ENCODE measurements around the gene SERPINA9. TPM values are rescaled to one million over a fixed set of nuclear protein-coding genes. Genes with fewer than 3 reads are reported as not detected.

The SERPINA9 gene
- total and polyA plus RNA-seq, 8 donors, result 1.1 TPM; not detected in 7

DNA sequence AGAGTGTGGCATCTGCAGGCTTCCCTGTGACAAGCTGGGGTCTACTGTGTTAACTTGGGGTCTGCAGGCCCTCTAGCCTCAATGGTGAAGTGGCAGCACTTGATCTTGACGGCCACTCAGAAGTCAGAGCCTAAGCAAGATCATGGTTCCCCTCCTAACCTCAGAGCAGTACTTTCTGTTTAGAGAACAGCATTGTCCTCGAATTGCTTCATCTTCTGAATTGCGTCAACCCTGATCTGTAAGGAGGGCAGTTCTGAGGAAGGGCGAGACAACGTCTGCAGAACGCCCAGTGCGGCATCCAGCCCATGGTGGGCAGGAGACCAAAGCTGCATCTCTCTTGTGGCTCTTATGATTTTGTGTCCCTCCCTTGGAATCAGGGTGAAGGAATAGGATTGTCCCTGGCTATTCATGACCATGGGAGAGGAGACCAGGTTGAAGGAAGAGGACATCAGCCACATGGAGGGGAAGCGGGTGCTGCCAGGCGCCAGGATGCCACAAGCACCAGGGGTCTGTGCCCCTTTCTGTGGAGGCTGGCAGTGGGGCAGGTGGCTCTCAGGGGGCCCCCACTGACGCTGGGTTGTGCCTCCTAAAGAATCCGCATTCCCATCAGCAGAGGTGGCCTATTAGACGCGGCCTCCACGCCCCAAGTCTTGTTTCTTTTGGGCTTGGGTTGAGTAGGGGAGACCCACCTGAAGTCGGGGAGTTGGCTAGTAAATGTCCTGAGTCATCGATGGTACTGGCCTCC is 2.2 kb downstream of the SERPINA9 start:
- no peaks in the 10 kb centered on the region for H3K4me1 ChIP-seq
- H3K9me3 ChIP-seq, result peaks cover 2 to 15% (median 13%) of the 10 kb centered on the region in 4 donors
- no peaks in the 10 kb centered on the region for H3K36me3 ChIP-seq
- DNase-seq, result no peak
- no peak overlapping the region for H3K4me3 ChIP-seq
- no peak overlapping the region for H3K27ac ChIP-seq
- H3K27me3 ChIP-seq, result peaks cover 0 to 24% (median 5%) of the 10 kb centered on the region in 3 donors
- WGBS, 5 donors, result 82 to 89% (median 86%) methylated on average over 14 to 16 of the region's 16 CpGs
- TF ChIP-seq POLR2A (IDR thresholded peaks at IDR 0.05), result no peak
- no peak for TF ChIP-seq POLR2AphosphoS5 (IDR thresholded peaks at IDR 0.05)
- TF ChIP-seq, protein P1, sequence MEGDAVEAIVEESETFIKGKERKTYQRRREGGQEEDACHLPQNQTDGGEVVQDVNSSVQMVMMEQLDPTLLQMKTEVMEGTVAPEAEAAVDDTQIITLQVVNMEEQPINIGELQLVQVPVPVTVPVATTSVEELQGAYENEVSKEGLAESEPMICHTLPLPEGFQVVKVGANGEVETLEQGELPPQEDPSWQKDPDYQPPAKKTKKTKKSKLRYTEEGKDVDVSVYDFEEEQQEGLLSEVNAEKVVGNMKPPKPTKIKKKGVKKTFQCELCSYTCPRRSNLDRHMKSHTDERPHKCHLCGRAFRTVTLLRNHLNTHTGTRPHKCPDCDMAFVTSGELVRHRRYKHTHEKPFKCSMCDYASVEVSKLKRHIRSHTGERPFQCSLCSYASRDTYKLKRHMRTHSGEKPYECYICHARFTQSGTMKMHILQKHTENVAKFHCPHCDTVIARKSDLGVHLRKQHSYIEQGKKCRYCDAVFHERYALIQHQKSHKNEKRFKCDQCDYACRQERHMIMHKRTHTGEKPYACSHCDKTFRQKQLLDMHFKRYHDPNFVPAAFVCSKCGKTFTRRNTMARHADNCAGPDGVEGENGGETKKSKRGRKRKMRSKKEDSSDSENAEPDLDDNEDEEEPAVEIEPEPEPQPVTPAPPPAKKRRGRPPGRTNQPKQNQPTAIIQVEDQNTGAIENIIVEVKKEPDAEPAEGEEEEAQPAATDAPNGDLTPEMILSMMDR (IDR thresholded peaks at IDR 0.05), result no peak
- TF ChIP-seq EP300 (IDR thresholded peaks at IDR 0.05), result no peak
- intact Hi-C loops (cut with DNase I; ENCODE audit: low total_unique reads), result no loop called here

DNA sequence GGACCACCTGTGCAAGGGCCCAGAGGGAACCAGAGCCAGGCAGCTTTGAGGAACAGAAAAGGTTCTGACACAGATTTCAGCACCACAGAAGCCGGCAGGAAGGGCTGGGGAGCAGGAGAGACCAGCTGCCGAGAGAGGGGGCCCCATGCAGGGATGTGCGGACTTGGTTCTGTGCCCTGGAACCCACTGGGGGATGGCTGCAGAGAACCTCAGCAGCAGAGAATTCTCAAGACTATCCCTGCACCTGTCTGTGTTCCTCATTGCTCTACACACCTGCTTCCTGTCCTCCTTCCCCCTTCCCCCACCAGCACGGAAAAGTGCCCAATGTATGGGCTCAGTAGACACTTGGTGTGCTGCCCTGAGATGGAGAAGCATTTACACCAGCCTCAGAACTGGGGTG is 3.2 kb downstream of the SERPINA9 start:
- no peak overlapping the region for H3K27ac ChIP-seq
- no peak for DNase-seq
- WGBS, 5 donors, result 43 to 72% (median 57%) methylated on average over 4 of the region's 4 CpGs
- no peaks in the 10 kb centered on the region for H3K4me1 ChIP-seq
- intact Hi-C loops (cut with DNase I; ENCODE audit: low total_unique reads), result no loop called here
- no peak overlapping the region for H3K4me3 ChIP-seq
- H3K27me3 ChIP-seq, result peaks cover 0 to 24% (median 3%) of the 10 kb centered on the region in 3 donors
- TF ChIP-seq POLR2AphosphoS5 (IDR thresholded peaks at IDR 0.05) (no peak), EP300 (IDR thresholded peaks at IDR 0.05) (no peak), POLR2A (IDR thresholded peaks at IDR 0.05) (no peak)
- TF ChIP-seq, protein P1 (IDR thresholded peaks at IDR 0.05), result no peak
- H3K9me3 ChIP-seq, result peaks cover 0 to 5% (median 4%) of the 10 kb centered on the region in 4 donors
- H3K36me3 ChIP-seq, result no peaks in the 10 kb centered on the region

DNA sequence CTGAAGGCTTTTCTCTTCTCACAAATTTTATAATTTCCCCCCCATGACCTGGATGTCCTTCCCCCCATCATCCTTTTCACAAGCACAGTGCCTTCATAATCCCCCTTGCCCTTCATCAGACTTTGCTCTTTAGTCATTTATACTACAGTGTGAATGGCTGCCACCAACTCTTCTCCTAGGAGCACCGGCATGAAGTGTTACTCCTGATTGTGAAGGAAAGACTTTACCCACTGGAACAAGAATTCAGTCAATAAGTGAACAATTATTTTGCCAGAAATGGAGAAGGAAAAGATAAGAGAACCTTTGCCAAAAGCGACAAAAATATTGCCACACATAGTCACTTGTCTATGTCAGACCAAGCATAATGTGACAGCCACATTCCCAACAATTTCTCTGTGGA is 5.0 kb downstream of the SERPINA9 start:
- TF ChIP-seq, protein P1 (IDR thresholded peaks at IDR 0.05), result no peak
- TF ChIP-seq EP300 (IDR thresholded peaks at IDR 0.05) (no peak), POLR2A (IDR thresholded peaks at IDR 0.05) (no peak), POLR2AphosphoS5 (IDR thresholded peaks at IDR 0.05) (no peak)
- no peak overlapping the region for H3K27ac ChIP-seq
- intact Hi-C loops (cut with DNase I; ENCODE audit: low total_unique reads), result no loop called here
- 90 to 97% (median 95%) methylated on average over 2 of the region's 2 CpGs for WGBS, 5 donors
- no peaks in the 10 kb centered on the region for H3K36me3 ChIP-seq
- peaks cover 0 to 24% (median 3%) of the 10 kb centered on the region in 3 donors for H3K27me3 ChIP-seq
- H3K4me3 ChIP-seq, result no peak overlapping the region
- H3K9me3 ChIP-seq, result peaks cover 0 to 2% (median under 1%) of the 10 kb centered on the region in 4 donors
- no peaks in the 10 kb centered on the region for H3K4me1 ChIP-seq
- no peak for DNase-seq

DNA sequence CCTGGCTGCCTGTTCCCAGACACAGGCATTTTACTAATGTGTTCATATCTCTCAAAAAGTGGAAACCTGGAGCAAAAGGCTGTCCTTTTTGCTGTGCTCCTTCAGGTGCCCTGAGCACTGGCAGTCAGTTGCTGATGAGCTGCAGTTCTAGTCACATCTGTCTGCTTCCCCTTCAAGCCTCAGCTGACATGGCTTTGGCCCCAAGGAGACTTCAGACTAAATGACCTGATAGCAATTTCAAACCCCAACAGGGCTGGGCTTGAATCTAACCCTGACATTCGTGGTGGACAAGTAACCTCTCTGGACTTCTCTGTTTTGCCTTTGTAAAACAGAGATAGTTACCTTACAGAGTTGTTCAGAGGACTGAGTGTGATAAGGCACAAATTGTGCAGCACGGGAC is 5.7 kb downstream of the SERPINA9 start:
- WGBS, 5 donors, result 22 to 58% (median 36%) methylated on average over 2 of the region's 2 CpGs
- Histone ChIP-seq H3K4me3 (no peak overlapping the region), H3K36me3 (no peaks in the 10 kb centered on the region), H3K27ac (no peak overlapping the region), H3K9me3 (peaks cover 0 to 10% (median 7%) of the 10 kb centered on the region in 4 donors), H3K4me1 (no peaks in the 10 kb centered on the region), H3K27me3 (peaks cover 0 to 18% (median 3%) of the 10 kb centered on the region in 3 donors)
- intact Hi-C loops (cut with DNase I; ENCODE audit: low total_unique reads), result no loop called here
- DNase-seq, result no peak
- TF ChIP-seq EP300 (IDR thresholded peaks at IDR 0.05), result no peak
- no peak for TF ChIP-seq POLR2AphosphoS5 (IDR thresholded peaks at IDR 0.05)
- TF ChIP-seq, protein P1 (IDR thresholded peaks at IDR 0.05), result no peak
- no peak for TF ChIP-seq POLR2A (IDR thresholded peaks at IDR 0.05)
